Panc1 (cell line): ENCODE measurements around the gene ABTB2. TPM values are rescaled to one million over a fixed set of nuclear protein-coding genes. Genes with fewer than 3 reads are reported as not detected.

Source experiments
- ATAC-seq: fragments of 200-7000 bp; cut with Tn5 transposase; 2 replicates; pipeline ENCODE4 v1.9.1; 2020; ENCODE audit warnings: mild to moderate bottlenecking, moderate library complexity
- BruUV-seq: library from RNA; stranded (reverse); fragments of 400-500 nt; replicated peaks from 2 replicates; lab custom pipeline; 2021; lab: Mats Ljungman, UMichigan
- CTCF ChIA-PET: fragments of 300-600 bp; sonication (Branson Sonifier 250); formaldehyde crosslinking; loops from one replicate; lab custom pipeline; 2022; ENCODE audit warnings: antibody characterized with exemption; lab: Charles Lee
- POLR2A ChIA-PET: fragments of 300-600 bp; sonication (Branson Sonifier 250); formaldehyde crosslinking; loops from one replicate; lab custom pipeline; 2022; ENCODE audit warnings: antibody characterized with exemption; lab: Charles Lee
- DNase-seq: peaks from one replicate; pipeline ENCODE4 v3.0.0-alpha.2; 2010; ENCODE audit warnings: low read depth, low spot score
- H3K27ac ChIP-seq: 2 replicates; pipeline ENCODE4 v1.5.1; 2011; ENCODE audit warnings: mild to moderate bottlenecking, low read length, inconsistent platforms
- H3K27me3 ChIP-seq: fragments of 200-500 bp; sonication (Bioruptor generic); 2 replicates; pipeline ENCODE4 v1.6.0; 2014; ENCODE audit warnings: low read length, inconsistent platforms; ENCODE audit not compliant: control insufficient read depth, insufficient read depth
- H3K36me3 ChIP-seq: fragments of 200-500 bp; sonication (Bioruptor generic); 2 replicates; pipeline ENCODE4 v1.5.1; 2014; ENCODE audit warnings: inconsistent platforms, mild to moderate bottlenecking, low read length, moderate library complexity; ENCODE audit not compliant: control insufficient read depth, insufficient read depth
- H3K4me1 ChIP-seq: 2 replicates; pipeline ENCODE4 v1.5.1; 2011; ENCODE audit warnings: inconsistent platforms, mild to moderate bottlenecking, low read length, moderate library complexity; ENCODE audit not compliant: control insufficient read depth, insufficient read depth
- H3K4me3 ChIP-seq, 2 experiments: 2 replicates each; pipeline ENCODE4 v1.5.1; 2011 to 2012; ENCODE audit warnings: low read depth in 2 of 2, low read length in 2 of 2, mild to moderate bottlenecking in 2 of 2, inconsistent platforms in 1 of 2, moderate library complexity in 1 of 2
- H3K9me3 ChIP-seq: fragments of 200-500 bp; sonication (Bioruptor generic); 2 replicates; pipeline ENCODE4 v1.5.1; 2014; ENCODE audit warnings: low read depth, mild to moderate bottlenecking, inconsistent platforms, low read length, moderate library complexity; ENCODE audit not compliant: control insufficient read depth, insufficient read depth
- CTCF ChIP-seq: fragments of 450-650 bp; IDR thresholded peaks from 2 replicates; pipeline ENCODE4 v1.5.1; 2017; ENCODE audit warnings: mild to moderate bottlenecking
- POLR2AphosphoS5 ChIP-seq: IDR thresholded peaks from 2 replicates; pipeline ENCODE4 v1.6.1; 2012; ENCODE audit warnings: mild to moderate bottlenecking, low read depth, low read length, moderate library complexity
- REST ChIP-seq, 2 experiments: IDR thresholded peaks; 2 replicates each; pipeline ENCODE4 v1.6.1; 2011 to 2012; ENCODE audit warnings: low read depth in 2 of 2, control low read depth in 1 of 2, low read length in 1 of 2, mild to moderate bottlenecking in 1 of 2, moderate library complexity in 1 of 2; ENCODE audit not compliant: insufficient read depth in 1 of 2
- SIN3A ChIP-seq: IDR thresholded peaks from 2 replicates; pipeline ENCODE4 v1.6.1; 2012; ENCODE audit warnings: low read depth, mild to moderate bottlenecking, low read length, moderate library complexity, borderline replicate concordance; ENCODE audit not compliant: insufficient read depth
- TCF7L2 ChIP-seq: IDR thresholded peaks from 2 replicates; pipeline ENCODE4 v1.6.1; 2011; ENCODE audit warnings: mild to moderate bottlenecking, low read depth, low read length, inconsistent platforms
- in situ Hi-C: cut with HindIII; loops from 2 replicates; pipeline ENCODE4 v1.10.0; 2016; ENCODE audit warnings: low sequenced_read_pairs, low pct_unique_long_range_greater_than_20kb
- intact Hi-C: fragments of 100-400 bp; cut with micrococcal nuclease; formaldehyde crosslinking; loops from one replicate; pipeline ENCODE4 v1.10.0; 2022; ENCODE audit not compliant: unreplicated experiment
- total RNA-seq: library from RNA; stranded (reverse); gene quantifications from one replicate; pipeline ENCODE4 v1.2.1, GENCODE V29; 2021; ENCODE audit not compliant: unreplicated experiment

ABTB2 gene
- total RNA-seq, 1 experiment from 2014 or later = 22.7 TPM

- DNase-seq = no peak
- H3K4me1 ChIP-seq = peaks cover 3% of the 10 kb centered on the region; the same call in 1 of the 2 replicates
- POLR2A ChIA-PET = no interaction called here
- intact Hi-C loops (no loop called here), in situ Hi-C loops (no loop called here)
- no peaks in the 10 kb centered on the region for H3K36me3 ChIP-seq
- no peak overlapping the region for H3K27ac ChIP-seq
- no peaks in the 10 kb centered on the region for H3K27me3 ChIP-seq
- CTCF ChIA-PET = interaction anchor here (0.6 kb wide), 1 partner anchor 33 kb away, joined by 3 read pairs; no protein-coding TSS in a partner anchor
- BruUV-seq = no TSS peak
- no peak overlapping the region for H3K4me3 ChIP-seq
- TF ChIP-seq REST (IDR thresholded peaks at IDR 0.05; ENCODE audit: insufficient read depth in 1 of 2, low read depth in 2 of 2, low read length in 1 of 2) (no peak), SIN3A (no peak), CTCF (no peak), TCF7L2 (no peak), POLR2AphosphoS5 (no peak)
- H3K9me3 ChIP-seq = no peaks in the 10 kb centered on the region
- no peak for ATAC-seq
Measured at GRCh38 chr11:34182921-34183685, 174.7 kb downstream of the ABTB2 start.

- peaks cover 6% of the 10 kb centered on the region for H3K4me1 ChIP-seq
- H3K27ac ChIP-seq = no peak overlapping the region
- CTCF ChIA-PET = interaction anchor here (0.6 kb wide), 1 partner anchor 32 kb away, joined by 3 read pairs; no protein-coding TSS in a partner anchor
- intact Hi-C loops (no loop called here), in situ Hi-C loops (no loop called here)
- no peak overlapping the region for H3K4me3 ChIP-seq
- H3K36me3 ChIP-seq = no peaks in the 10 kb centered on the region
- no peaks in the 10 kb centered on the region for H3K27me3 ChIP-seq
- TF ChIP-seq POLR2AphosphoS5 (no peak), REST (IDR thresholded peaks at IDR 0.05; ENCODE audit: insufficient read depth in 1 of 2, low read depth in 2 of 2, low read length in 1 of 2) (no peak), SIN3A (no peak), CTCF (no peak), TCF7L2 (no peak)
- no peaks in the 10 kb centered on the region for H3K9me3 ChIP-seq
- POLR2A ChIA-PET = no interaction called here
- no peak for ATAC-seq
- no peak for DNase-seq
- BruUV-seq = no TSS peak
Measured at GRCh38 chr11:34182425-34182824, 175.4 kb downstream of the ABTB2 start.
